ENCODE data around the gene ARMC2.

GRCh38 chr6:108953681-108954080 is 105.5 kb downstream of the ARMC2 start:
- no peak for TF ChIP-seq REST (IDR thresholded peaks at IDR 0.05)
- TF ChIP-seq, protein P1, sequence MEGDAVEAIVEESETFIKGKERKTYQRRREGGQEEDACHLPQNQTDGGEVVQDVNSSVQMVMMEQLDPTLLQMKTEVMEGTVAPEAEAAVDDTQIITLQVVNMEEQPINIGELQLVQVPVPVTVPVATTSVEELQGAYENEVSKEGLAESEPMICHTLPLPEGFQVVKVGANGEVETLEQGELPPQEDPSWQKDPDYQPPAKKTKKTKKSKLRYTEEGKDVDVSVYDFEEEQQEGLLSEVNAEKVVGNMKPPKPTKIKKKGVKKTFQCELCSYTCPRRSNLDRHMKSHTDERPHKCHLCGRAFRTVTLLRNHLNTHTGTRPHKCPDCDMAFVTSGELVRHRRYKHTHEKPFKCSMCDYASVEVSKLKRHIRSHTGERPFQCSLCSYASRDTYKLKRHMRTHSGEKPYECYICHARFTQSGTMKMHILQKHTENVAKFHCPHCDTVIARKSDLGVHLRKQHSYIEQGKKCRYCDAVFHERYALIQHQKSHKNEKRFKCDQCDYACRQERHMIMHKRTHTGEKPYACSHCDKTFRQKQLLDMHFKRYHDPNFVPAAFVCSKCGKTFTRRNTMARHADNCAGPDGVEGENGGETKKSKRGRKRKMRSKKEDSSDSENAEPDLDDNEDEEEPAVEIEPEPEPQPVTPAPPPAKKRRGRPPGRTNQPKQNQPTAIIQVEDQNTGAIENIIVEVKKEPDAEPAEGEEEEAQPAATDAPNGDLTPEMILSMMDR (IDR thresholded peaks at IDR 0.05): no peak
- no peak for TF ChIP-seq EP300 (IDR thresholded peaks at IDR 0.05)
- no peak for TF ChIP-seq MAFK (IDR thresholded peaks at IDR 0.05; ENCODE audit: partially characterized antibody)
- TF ChIP-seq, protein P2, sequence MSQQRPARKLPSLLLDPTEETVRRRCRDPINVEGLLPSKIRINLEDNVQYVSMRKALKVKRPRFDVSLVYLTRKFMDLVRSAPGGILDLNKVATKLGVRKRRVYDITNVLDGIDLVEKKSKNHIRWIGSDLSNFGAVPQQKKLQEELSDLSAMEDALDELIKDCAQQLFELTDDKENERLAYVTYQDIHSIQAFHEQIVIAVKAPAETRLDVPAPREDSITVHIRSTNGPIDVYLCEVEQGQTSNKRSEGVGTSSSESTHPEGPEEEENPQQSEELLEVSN (IDR thresholded peaks at IDR 0.05; ENCODE audit: borderline replicate concordance, low read depth): no peak
